RWPE2 (cell line): ENCODE results near the gene KYAT1.

ENCODE experiments used
- ATAC-seq: fragments of 200-7000 bp; cut with Tn5 transposase; 3 replicates; pipeline ENCODE4 v1.9.1; 2021; ENCODE audit warnings: low read depth
- DNase-seq: peaks from one replicate; pipeline ENCODE4 v3.0.0-alpha.2; 2020; ENCODE audit warnings: low spot score
- H3K27ac ChIP-seq: fragments of 450-650 bp; 2 replicates; pipeline ENCODE4 v1.5.1; 2017; ENCODE audit warnings: mild to moderate bottlenecking; ENCODE audit not compliant: poor library complexity, severe bottlenecking
- H3K27me3 ChIP-seq: fragments of 250-450 bp; sonication (Bioruptor Pico); 2 replicates; pipeline ENCODE4 v1.5.1; 2021; ENCODE audit warnings: mild to moderate bottlenecking, moderate library complexity; ENCODE audit not compliant: insufficient read depth, poor library complexity, severe bottlenecking
- H3K36me3 ChIP-seq: fragments of 250-450 bp; sonication (Bioruptor Pico); 2 replicates; pipeline ENCODE4 v1.5.1; 2020; ENCODE audit warnings: low read depth, mild to moderate bottlenecking, moderate library complexity
- H3K4me1 ChIP-seq: fragments of 250-450 bp; sonication (Bioruptor Pico); 2 replicates; pipeline ENCODE4 v1.5.1; 2021; ENCODE audit warnings: mild to moderate bottlenecking, moderate library complexity; ENCODE audit not compliant: insufficient read depth, poor library complexity, severe bottlenecking
- H3K4me3 ChIP-seq: fragments of 250-450 bp; sonication (Bioruptor Pico); 2 replicates; pipeline ENCODE4 v1.5.1; 2021; ENCODE audit warnings: mild to moderate bottlenecking, moderate library complexity; ENCODE audit not compliant: severe bottlenecking
- H3K9me3 ChIP-seq: fragments of 250-450 bp; sonication (Bioruptor Pico); 2 replicates; pipeline ENCODE4 v1.5.1; 2021; ENCODE audit warnings: mild to moderate bottlenecking, moderate library complexity; ENCODE audit not compliant: severe bottlenecking
- CTCF ChIP-seq: fragments of 450-650 bp; IDR thresholded peaks from one replicate; pipeline ENCODE4 v1.5.1; 2017; ENCODE audit warnings: mild to moderate bottlenecking, moderate library complexity; ENCODE audit not compliant: poor library complexity, severe bottlenecking

KYAT1 gene

GRCh38 chr9:128809036-128809599 lies 72.6 kb downstream of the KYAT1 start:
- Histone ChIP-seq H3K27ac (no peak overlapping the region), H3K4me3 (no peak overlapping the region), H3K36me3 (peaks cover 20% of the 10 kb centered on the region), H3K27me3 (no peaks in the 10 kb centered on the region), H3K9me3 (no peaks in the 10 kb centered on the region), H3K4me1 (no peaks in the 10 kb centered on the region)
- DNase-seq: no peak
- no peak for TF ChIP-seq CTCF
- ATAC-seq: no peak

GRCh38 chr9:128808543-128808942 lies 73.2 kb downstream of the KYAT1 start:
- Histone ChIP-seq H3K36me3 (peaks cover 23% of the 10 kb centered on the region), H3K27ac (no peak overlapping the region), H3K4me1 (no peaks in the 10 kb centered on the region), H3K9me3 (no peaks in the 10 kb centered on the region), H3K4me3 (no peak overlapping the region), H3K27me3 (no peaks in the 10 kb centered on the region)
- peak; percentile 11; the same call in 1 of the 3 replicates for ATAC-seq
- no peak for TF ChIP-seq CTCF
- no peak for DNase-seq

GRCh38 chr9:128807827-128808226 lies 73.9 kb downstream of the KYAT1 start:
- Histone ChIP-seq H3K36me3 (peaks cover 27% of the 10 kb centered on the region), H3K4me3 (no peak overlapping the region), H3K9me3 (no peaks in the 10 kb centered on the region), H3K4me1 (no peaks in the 10 kb centered on the region), H3K27ac (no peak overlapping the region), H3K27me3 (no peaks in the 10 kb centered on the region)
- ATAC-seq (no peak), DNase-seq (no peak)
- no peak for TF ChIP-seq CTCF

- no peak overlapping the region for H3K27ac ChIP-seq
- no peaks in the 10 kb centered on the region for H3K4me1 ChIP-seq
- H3K4me3 ChIP-seq: no peak overlapping the region
- no peaks in the 10 kb centered on the region for H3K27me3 ChIP-seq
- TF ChIP-seq CTCF: no peak
- H3K9me3 ChIP-seq: no peaks in the 10 kb centered on the region
- ATAC-seq (no peak), DNase-seq (no peak)
- H3K36me3 ChIP-seq: peaks cover 38% of the 10 kb centered on the region
These were observed 76.1 kb downstream of the KYAT1 start for GRCh38 chr9:128805661-128806060.

GRCh38 chr9:128802482-128802881 lies 79.3 kb downstream of the KYAT1 start:
- ATAC-seq (no peak), DNase-seq (no peak)
- Histone ChIP-seq H3K27me3 (no peaks in the 10 kb centered on the region), H3K36me3 (peaks cover 61% of the 10 kb centered on the region), H3K9me3 (no peaks in the 10 kb centered on the region), H3K4me1 (no peaks in the 10 kb centered on the region), H3K4me3 (no peak overlapping the region), H3K27ac (no peak overlapping the region)
- TF ChIP-seq CTCF: no peak
